Activated CD8-positive, alpha-beta T cell treated with anti-CD3 and anti-CD28 coated beads for 36 hours (primary cell): Measurements from ENCODE around the gene TSHZ1. TPM values are rescaled to one million over a fixed set of nuclear protein-coding genes. Genes with fewer than 3 reads are reported as not detected.
"Not testable (repeated sequence)": the region's sequence is repeated elsewhere in the genome, so short reads cannot be mapped to it uniquely, and the experiment has no call there.

Source experiments
- ATAC-seq: fragments of 200-7000 bp; cut with Tn5 transposase; one replicate; pipeline ENCODE4 v1.10.0; 2021; ENCODE audit warnings: mild to moderate bottlenecking, moderate library complexity
- CTCF ChIA-PET: fragments of 350-600 bp; sonication (Branson Sonifier 250); formaldehyde crosslinking; loops from one replicate; lab custom pipeline; 2021; ENCODE audit warnings: antibody characterized with exemption; lab: Charles Lee
- POLR2A ChIA-PET: fragments of 350-600 bp; sonication (Branson Sonifier 250); formaldehyde crosslinking; loops from one replicate; lab custom pipeline; 2021; ENCODE audit warnings: antibody characterized with exemption; lab: Charles Lee
- DNase-seq: peaks from one replicate; pipeline ENCODE4 v3.0.0-alpha.2; 2020
- H3K27ac Mint-ChIP-seq: one replicate; pipeline ENCODE4 v1.8.0; 2021; ENCODE audit warnings: mild to moderate bottlenecking, mixed read lengths
- H3K27me3 Mint-ChIP-seq: one replicate; pipeline ENCODE4 v1.8.0; 2021; ENCODE audit warnings: mixed read lengths
- H3K36me3 Mint-ChIP-seq: one replicate; pipeline ENCODE4 v1.8.0; 2021; ENCODE audit warnings: low read depth, mixed read lengths
- H3K4me1 Mint-ChIP-seq: one replicate; pipeline ENCODE4 v1.8.0; 2021; ENCODE audit warnings: low read depth, mixed read lengths
- H3K4me3 Mint-ChIP-seq: one replicate; pipeline ENCODE4 v1.8.0; 2021; ENCODE audit warnings: mild to moderate bottlenecking, moderate library complexity, mixed read lengths
- H3K9me3 Mint-ChIP-seq: one replicate; pipeline ENCODE4 v1.8.0; 2021; ENCODE audit warnings: mixed read lengths
- CTCF ChIP-seq: fragments of 200-600 bp; IDR thresholded peaks from one replicate; pipeline ENCODE4 v1.8.0; 2022; ENCODE audit warnings: antibody characterized with exemption, mild to moderate bottlenecking
- intact Hi-C: fragments of 100-400 bp; cut with micrococcal nuclease; formaldehyde crosslinking; loops from one replicate; pipeline ENCODE4 v1.10.0; 2022
- total RNA-seq, 2 experiments: library from RNA; stranded (reverse); gene quantifications; one replicate each; pipeline ENCODE4 v1.2.3, GENCODE V29; 2021

The TSHZ1 gene
- total RNA-seq, 2 experiments from 2014 or later: 10.8 to 11.0 TPM

GRCh38 chr18:75183524-75183923 is 27.1 kb upstream of the TSHZ1 start:
- ChIA-PET CTCF (no interaction called here), POLR2A (no interaction called here)
- Mint-ChIP-seq H3K27me3 (peaks cover 2% of the 10 kb centered on the region), H3K27ac (no peak overlapping the region), H3K36me3 (no peaks in the 10 kb centered on the region), H3K4me3 (no peak overlapping the region), H3K4me1 (no peaks in the 10 kb centered on the region), H3K9me3 (no peaks in the 10 kb centered on the region)
- DNase-seq: no peak
- ATAC-seq: no peak
- no peak for TF ChIP-seq CTCF
- intact Hi-C loops: no loop called here

GRCh38 chr18:75183973-75184493 is 26.6 kb upstream of the TSHZ1 start:
- POLR2A ChIA-PET: no interaction called here
- no peaks in the 10 kb centered on the region for H3K4me1 Mint-ChIP-seq
- no peak for ATAC-seq

GRCh38 chr18:75185460-75185859 is 25.1 kb upstream of the TSHZ1 start:
- Mint-ChIP-seq H3K27me3 (peaks cover 2% of the 10 kb centered on the region), H3K4me3 (no peak overlapping the region), H3K27ac (no peak overlapping the region), H3K36me3 (no peaks in the 10 kb centered on the region), H3K9me3 (no peaks in the 10 kb centered on the region), H3K4me1 (no peaks in the 10 kb centered on the region)
- intact Hi-C loops: no loop called here
- ChIA-PET CTCF (no interaction called here), POLR2A (no interaction called here)
- no peak for ATAC-seq
- no peak for TF ChIP-seq CTCF
- DNase-seq: no peak

More at GRCh38 chr18:75183973-75184493, 26.6 kb upstream of the TSHZ1 start:
- no peaks in the 10 kb centered on the region for H3K9me3 Mint-ChIP-seq
- intact Hi-C loops: no loop called here
- CTCF ChIA-PET: no interaction called here
- no peak for DNase-seq
- H3K36me3 Mint-ChIP-seq: no peaks in the 10 kb centered on the region
- no peak overlapping the region for H3K4me3 Mint-ChIP-seq
- TF ChIP-seq CTCF: no peak
- H3K27me3 Mint-ChIP-seq: peaks cover 2% of the 10 kb centered on the region
- no peak overlapping the region for H3K27ac Mint-ChIP-seq

GRCh38 chr18:75187702-75188101 is 22.9 kb upstream of the TSHZ1 start:
- H3K4me3 Mint-ChIP-seq, H3K4me1 Mint-ChIP-seq, DNase-seq, H3K27ac Mint-ChIP-seq, CTCF ChIA-PET, intact Hi-C loops, H3K9me3 Mint-ChIP-seq, H3K36me3 Mint-ChIP-seq, H3K27me3 Mint-ChIP-seq, ATAC-seq: not testable (repeated sequence)
- POLR2A ChIA-PET: interaction anchor here (0.7 kb wide), 1 partner anchor 63 kb away, joined by 3 read pairs; no protein-coding TSS in a partner anchor

GRCh38 chr18:75189696-75190095 is 20.9 kb upstream of the TSHZ1 start:
- CTCF ChIA-PET: no interaction called here
- intact Hi-C loops: no loop called here

More at GRCh38 chr18:75189696-75190095, 20.9 kb upstream of the TSHZ1 start:
- DNase-seq (no peak), ATAC-seq (no peak)
- TF ChIP-seq CTCF: no peak
- Mint-ChIP-seq H3K36me3 (no peaks in the 10 kb centered on the region), H3K9me3 (no peaks in the 10 kb centered on the region), H3K4me3 (no peak overlapping the region), H3K27me3 (no peaks in the 10 kb centered on the region), H3K27ac (no peak overlapping the region), H3K4me1 (no peaks in the 10 kb centered on the region)
- POLR2A ChIA-PET: no interaction called here
